Natural killer cell (primary cell): Measurements from ENCODE around the gene NHERF2. TPM values are rescaled to one million over a fixed set of nuclear protein-coding genes. Genes with fewer than 3 reads are reported as not detected.

Experiments
- ATAC-seq, 3 donors: fragments of 150-1000 bp in 2 of 3; fragments of 200-7000 bp in 1 of 3; cut with Tn5 transposase; 1 replicate in 1 of 3; 2 replicates in 2 of 3; pipeline ENCODE4 v1.10.0; 2021; ENCODE audit warnings: mild to moderate bottlenecking in 2 of 3, moderate library complexity in 2 of 3
- DNase-seq, 2 donors: peaks; one replicate each; pipeline versions ENCODE4 v3.0.0 to v3.0.0-alpha.2; 2013 to 2021; ENCODE audit warnings: mixed read lengths in 1 of 2
- H3K27ac ChIP-seq: one replicate; pipeline ENCODE4 v1.5.1; 2013; ENCODE audit warnings: mild to moderate bottlenecking, low read length
- H3K27me3 ChIP-seq: one replicate; pipeline ENCODE4 v1.6.1; 2013; ENCODE audit warnings: low read length; ENCODE audit not compliant: control insufficient read depth, insufficient read depth
- H3K36me3 ChIP-seq: one replicate; pipeline ENCODE4 v1.6.1; 2013; ENCODE audit warnings: low read length; ENCODE audit not compliant: control insufficient read depth, insufficient read depth
- H3K4me1 ChIP-seq: one replicate; pipeline ENCODE4 v1.6.1; 2013; ENCODE audit warnings: low read length; ENCODE audit not compliant: control insufficient read depth, insufficient read depth
- H3K4me3 ChIP-seq: one replicate; pipeline ENCODE4 v1.5.1; 2013; ENCODE audit warnings: low read length
- H3K9me3 ChIP-seq: one replicate; pipeline ENCODE4 v1.6.1; 2013; ENCODE audit warnings: low read length; ENCODE audit not compliant: control insufficient read depth, insufficient read depth
- H3K27ac Mint-ChIP-seq, 2 donors: one replicate each; pipeline ENCODE4 v1.8.0; 2022; ENCODE audit warnings: mild to moderate bottlenecking in 2 of 2, mixed read lengths in 2 of 2, moderate library complexity in 1 of 2
- H3K27me3 Mint-ChIP-seq, 2 donors: one replicate each; pipeline ENCODE4 v1.8.0; 2022; ENCODE audit warnings: low read depth in 2 of 2, mixed read lengths in 2 of 2
- H3K36me3 Mint-ChIP-seq: one replicate; pipeline ENCODE4 v1.8.0; 2022; ENCODE audit warnings: mixed read lengths
- H3K4me1 Mint-ChIP-seq, 2 donors: one replicate each; pipeline ENCODE4 v1.8.0; 2022; ENCODE audit warnings: mixed read lengths in 2 of 2
- H3K4me3 Mint-ChIP-seq: one replicate; pipeline ENCODE4 v1.8.0; 2022; ENCODE audit warnings: mild to moderate bottlenecking, moderate library complexity, mixed read lengths
- H3K9me3 Mint-ChIP-seq, 2 donors: one replicate each; pipeline ENCODE4 v1.8.0; 2022; ENCODE audit warnings: mixed read lengths in 2 of 2
- CTCF ChIP-seq: fragments of 200-600 bp; IDR thresholded peaks from one replicate; pipeline ENCODE4 v1.8.0; 2022; ENCODE audit warnings: antibody characterized with exemption
- WGBS: methylation state at CpG from one replicate; pipeline ENCODE4 v1.1.7; 2013; ENCODE audit warnings: missing lambda C conversion rate; ENCODE audit not compliant: insufficient coverage; 5-methylcytosine and 5-hydroxymethylcytosine counted together
- intact Hi-C: fragments of 100-400 bp; cut with micrococcal nuclease; formaldehyde crosslinking; loops from one replicate; pipeline ENCODE4 v1.14.2; 2022
- total RNA-seq, 4 donors: library from RNA; stranded (reverse); fragments of 120-200 nt in 1 of 4; gene quantifications; one replicate each; pipeline versions ENCODE4 v1.2.3 to v1.2.4, GENCODE V29; 2013 to 2022

The NHERF2 gene
- total RNA-seq, 3 donors from 2014 or later (not counting 1 experiment from before 2014, with no cell fraction given): 4.3 to 7.1 (median 5.6) TPM

GRCh38 chr16:2074071-2074470 lies 47.4 kb downstream of the NHERF2 start:
- no peaks in the 10 kb centered on the region for H3K27me3 ChIP-seq
- H3K9me3 Mint-ChIP-seq: no peaks in the 10 kb centered on the region
- H3K4me3 Mint-ChIP-seq: no peak overlapping the region
- no peak for TF ChIP-seq CTCF
- H3K27ac Mint-ChIP-seq: no peak overlapping the region
- intact Hi-C loops: no loop called here
- H3K4me1 ChIP-seq: no peaks in the 10 kb centered on the region
- no peaks in the 10 kb centered on the region for H3K27me3 Mint-ChIP-seq
- H3K4me1 Mint-ChIP-seq: peaks cover 0 to 4% of the 10 kb centered on the region in 2 donors
- H3K9me3 ChIP-seq: no peaks in the 10 kb centered on the region
- H3K4me3 ChIP-seq: no peak overlapping the region
- no peak for DNase-seq
- no peaks in the 10 kb centered on the region for H3K36me3 Mint-ChIP-seq
- H3K27ac ChIP-seq: no peak overlapping the region
- WGBS: 96% methylated on average over 20 of the region's 20 CpGs
- peaks cover 54% of the 10 kb centered on the region for H3K36me3 ChIP-seq
- ATAC-seq: no peak

GRCh38 chr16:2075631-2076030 lies 48.9 kb downstream of the NHERF2 start:
- no peak overlapping the region for H3K4me3 Mint-ChIP-seq
- H3K4me3 ChIP-seq: no peak overlapping the region
- no peaks in the 10 kb centered on the region for H3K9me3 Mint-ChIP-seq
- H3K36me3 Mint-ChIP-seq: no peaks in the 10 kb centered on the region
- H3K27me3 ChIP-seq: no peaks in the 10 kb centered on the region
- DNase-seq (no peak), ATAC-seq (no peak)
- 96% methylated on average over 24 of the region's 24 CpGs for WGBS
- H3K27ac ChIP-seq: no peak overlapping the region
- H3K27ac Mint-ChIP-seq: no peak overlapping the region
- TF ChIP-seq CTCF: no peak
- H3K9me3 ChIP-seq: no peaks in the 10 kb centered on the region
- H3K36me3 ChIP-seq: peaks cover 56% of the 10 kb centered on the region
- H3K4me1 ChIP-seq: no peaks in the 10 kb centered on the region
- H3K4me1 Mint-ChIP-seq: peaks cover 0 to 2% of the 10 kb centered on the region in 2 donors
- intact Hi-C loops: no loop called here
- no peaks in the 10 kb centered on the region for H3K27me3 Mint-ChIP-seq

- no peaks in the 10 kb centered on the region for H3K9me3 Mint-ChIP-seq
- ATAC-seq (no peak), DNase-seq (no peak)
- no peak overlapping the region for H3K27ac Mint-ChIP-seq
- H3K4me1 Mint-ChIP-seq: no peaks in the 10 kb centered on the region
- no peaks in the 10 kb centered on the region for H3K36me3 Mint-ChIP-seq
- intact Hi-C loops: no loop called here
- WGBS: 96% methylated on average over 28 of the region's 28 CpGs
- no peaks in the 10 kb centered on the region for H3K27me3 Mint-ChIP-seq
- no peak for TF ChIP-seq CTCF
- H3K27me3 ChIP-seq: no peaks in the 10 kb centered on the region
- no peak overlapping the region for H3K4me3 Mint-ChIP-seq
- no peaks in the 10 kb centered on the region for H3K4me1 ChIP-seq
- H3K27ac ChIP-seq: no peak overlapping the region
- H3K9me3 ChIP-seq: no peaks in the 10 kb centered on the region
- no peak overlapping the region for H3K4me3 ChIP-seq
- H3K36me3 ChIP-seq: peaks cover 57% of the 10 kb centered on the region
These were observed 49.6 kb downstream of the NHERF2 start for GRCh38 chr16:2076072-2076865.

GRCh38 chr16:2077016-2077415 lies 50.3 kb downstream of the NHERF2 start:
- Mint-ChIP-seq H3K9me3 (no peaks in the 10 kb centered on the region), H3K4me1 (no peaks in the 10 kb centered on the region), H3K36me3 (no peaks in the 10 kb centered on the region), H3K27ac (no peak overlapping the region), H3K27me3 (no peaks in the 10 kb centered on the region), H3K4me3 (no peak overlapping the region)
- DNase-seq: no peak
- Histone ChIP-seq H3K4me1 (no peaks in the 10 kb centered on the region), H3K4me3 (no peak overlapping the region), H3K36me3 (peaks cover 58% of the 10 kb centered on the region), H3K27me3 (no peaks in the 10 kb centered on the region), H3K9me3 (no peaks in the 10 kb centered on the region), H3K27ac (no peak overlapping the region)
- WGBS: 98% methylated on average over 17 of the region's 17 CpGs
- TF ChIP-seq CTCF: no peak
- ATAC-seq: no peak
- intact Hi-C loops: no loop called here
